Kidney (tissue), 14 donors: ENCODE data around the gene DLG2. TPM values are rescaled to one million over a fixed set of nuclear protein-coding genes. Genes with fewer than 3 reads are reported as not detected.

Source experiments
- DNase-seq, 5 donors: peaks; one replicate each; pipeline ENCODE4 v3.0.0-alpha.2; 2013 to 2020
- FAIRE-seq: peaks from 2 replicates; lab custom pipeline; 2012; peaks lifted over from hg19 to GRCh38; lab: Jason Lieb, UNC
- H3K27ac ChIP-seq, 2 donors: one replicate each; pipeline ENCODE4 v1.7.0; 2013; ENCODE audit warnings: low read depth in 2 of 2, low read length in 2 of 2, inconsistent platforms in 1 of 2
- H3K27me3 ChIP-seq: one replicate; pipeline ENCODE4 v1.7.1; 2013; ENCODE audit warnings: low read length, inconsistent platforms; ENCODE audit not compliant: control insufficient read depth, insufficient read depth
- H3K36me3 ChIP-seq, 3 donors: one replicate each; pipeline versions ENCODE4 v1.7.0 to v1.7.1; 2013; ENCODE audit warnings: low read length in 3 of 3, control low read depth in 1 of 3, inconsistent platforms in 1 of 3; ENCODE audit not compliant: insufficient read depth in 3 of 3, control insufficient read depth in 2 of 3
- H3K4me1 ChIP-seq, 3 donors: one replicate each; pipeline versions ENCODE4 v1.7.0 to v1.7.1; 2013; ENCODE audit warnings: low read length in 3 of 3, inconsistent platforms in 1 of 3, low read depth in 1 of 3; ENCODE audit not compliant: control insufficient read depth in 2 of 3, insufficient read depth in 2 of 3
- H3K4me3 ChIP-seq, 3 donors: one replicate each; pipeline versions ENCODE4 v1.7.0 to v1.8.1; 2013; ENCODE audit warnings: low read length in 3 of 3, control low read depth in 1 of 3, inconsistent platforms in 1 of 3
- H3K9ac ChIP-seq, 3 donors: one replicate each; pipeline versions ENCODE4 v1.7.0 to v1.7.1; 2013; ENCODE audit warnings: low read length in 3 of 3, control low read depth in 1 of 3, inconsistent platforms in 1 of 3
- H3K9me3 ChIP-seq, 3 donors: one replicate each; pipeline versions ENCODE4 v1.7.0 to v1.7.1; 2013; ENCODE audit warnings: low read length in 3 of 3, control low read depth in 1 of 3, inconsistent platforms in 1 of 3; ENCODE audit not compliant: control insufficient read depth in 2 of 3, insufficient read depth in 1 of 3
- CTCF ChIP-seq: IDR thresholded peaks from 3 replicates; pipeline ENCODE4 v1.5.1; 2012; ENCODE audit warnings: mild to moderate bottlenecking, moderate library complexity, borderline replicate concordance; ENCODE audit not compliant: insufficient read depth; ENCODE audit errors: extremely low read depth
- intact Hi-C: fragments of 100-400 bp; cut with DNase I; formaldehyde crosslinking; loops from one replicate; pipeline ENCODE4 v1.11.1; 2022
- polyA plus RNA-seq: library from polyadenylated mRNA; stranded (reverse); fragments of 350-450 nt; fragmentation: Illumina TruSeq; extraction: RNeasy Lipid Tissue Mini Kit (QIAGEN cat#74804); gene quantifications from one replicate; pipeline ENCODE4 v1.2.3, GENCODE V29; 2014; ENCODE audit warnings: low read depth, low replicate concordance; ENCODE audit not compliant: insufficient read depth
- total RNA-seq: library from RNA; stranded (reverse); fragmentation: NEBNext Ultra II Directional; extraction: Animal tissue kit (Norgen Biotek cat#: 25700); gene quantifications from one replicate; pipeline ENCODE4 v1.2.1, GENCODE V29; 2021
- donor health status: control.
- donor health status: control.
- donor health status: control.
- donor health status: control.
- donor health status: control.
- donor health status: DM: yes; HTN: yes; CAD: no.
- donor health status: Normal renal cell carcinoma (clear cell type).

Gene DLG2
- total and polyA plus RNA-seq, 2 donors from 2014 or later: 2.9 to 7.2 TPM

DNA sequence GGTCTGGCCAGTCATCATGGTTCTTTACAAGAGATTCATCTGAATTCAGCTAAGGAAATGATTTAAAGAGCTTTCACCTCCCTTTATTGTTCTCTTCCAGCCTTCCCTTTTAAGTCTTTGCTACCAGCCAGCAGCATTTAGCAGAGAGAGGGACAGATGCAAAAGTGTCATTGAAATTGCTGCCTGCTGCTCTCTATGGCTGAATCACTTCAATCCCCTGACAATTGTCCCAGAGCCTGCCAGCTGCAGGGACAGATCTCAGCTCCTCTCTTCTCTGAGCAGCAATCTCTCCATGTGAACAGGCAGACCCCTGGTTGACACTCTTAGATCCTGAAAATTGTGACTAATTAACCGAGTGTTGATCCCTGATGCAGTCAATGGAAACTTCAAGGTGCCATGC is 1524.0 kb downstream of the DLG2 start:
- Histone ChIP-seq H3K36me3 (no peaks in the 10 kb centered on the region), H3K27ac (no peak overlapping the region), H3K4me3 (no peak overlapping the region), H3K27me3 (no peaks in the 10 kb centered on the region), H3K9me3 (no peaks in the 10 kb centered on the region), H3K4me1 (no peaks in the 10 kb centered on the region), H3K9ac (no peak overlapping the region)
- DNase-seq: no peak
- FAIRE-seq: no peak
- intact Hi-C loops: no loop called here
- TF ChIP-seq CTCF: no peak

- FAIRE-seq: no peak
- no peaks in the 10 kb centered on the region for H3K27me3 ChIP-seq
- H3K27ac ChIP-seq: no peak overlapping the region
- intact Hi-C loops: no loop called here
- no peak for DNase-seq
- H3K9ac ChIP-seq: no peak overlapping the region
- TF ChIP-seq CTCF: no peak
- H3K4me3 ChIP-seq: no peak overlapping the region
- no peaks in the 10 kb centered on the region for H3K36me3 ChIP-seq
- H3K9me3 ChIP-seq: no peaks in the 10 kb centered on the region
- no peaks in the 10 kb centered on the region for H3K4me1 ChIP-seq
Measured at GRCh38 chr11:84097186-84097585, 1530.0 kb downstream of the DLG2 start.

DNA sequence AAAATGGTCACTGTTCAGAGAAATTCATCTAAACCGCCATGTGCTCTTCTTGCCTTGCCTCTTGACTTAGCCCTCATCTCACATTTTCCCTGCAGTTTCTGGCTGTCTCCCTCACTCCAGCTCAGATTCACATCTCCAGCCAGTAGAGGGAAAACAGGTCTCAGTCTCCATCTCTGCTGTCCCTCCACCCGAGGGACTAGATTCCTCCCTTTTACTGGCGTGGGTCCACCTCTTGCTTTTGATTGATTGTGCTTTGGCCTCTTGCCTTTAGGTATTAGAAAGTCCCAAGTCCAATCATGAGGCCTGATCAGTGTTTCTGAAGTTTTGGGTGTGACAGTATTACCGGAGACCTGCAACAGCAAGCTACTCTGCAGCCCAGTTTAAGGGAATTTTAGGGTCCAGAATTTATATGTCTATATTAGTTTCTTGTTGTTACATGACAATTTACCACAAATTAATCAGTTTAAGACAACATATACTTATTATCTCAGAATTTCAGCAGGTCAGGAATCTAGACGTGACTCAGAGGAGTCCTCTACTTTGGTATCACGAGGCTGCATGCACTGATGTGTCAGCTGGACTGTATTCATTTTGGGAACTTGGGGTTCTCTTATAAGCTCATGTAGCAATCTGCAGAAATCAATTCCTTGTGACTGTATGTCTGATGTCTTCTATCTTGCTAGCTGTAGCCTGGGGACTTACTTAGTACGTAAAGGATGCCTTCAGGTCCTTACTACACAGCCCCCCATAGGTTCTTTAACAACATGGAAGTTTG is 1535.7 kb downstream of the DLG2 start:
- DNase-seq (no peak), FAIRE-seq (no peak)
- intact Hi-C loops: no loop called here
- Histone ChIP-seq H3K4me3 (no peak overlapping the region), H3K9me3 (peaks cover 0 to 3% (median 0%) of the 10 kb centered on the region in 3 donors), H3K9ac (no peak overlapping the region), H3K27me3 (no peaks in the 10 kb centered on the region), H3K27ac (no peak overlapping the region), H3K4me1 (no peaks in the 10 kb centered on the region), H3K36me3 (no peaks in the 10 kb centered on the region)
- no peak for TF ChIP-seq CTCF
